GM13977 (cell line): ENCODE data around the gene SLC5A5.

Source experiments
- DNase-seq: peaks from one replicate; pipeline ENCODE4 v3.0.0; 2012; ENCODE audit warnings: low spot score
- CTCF ChIP-seq: IDR thresholded peaks from 2 replicates; pipeline ENCODE4 v1.5.1; 2012; ENCODE audit warnings: mild to moderate bottlenecking, control low read depth; ENCODE audit not compliant: insufficient read depth; ENCODE audit errors: extremely low read depth, missing control alignments
- in situ Hi-C: fragments of 300-500 bp; cut with MboI; formaldehyde crosslinking; loops from one replicate; pipeline ENCODE4 v1.12.0; 2022; ENCODE audit warnings: low sequenced_read_pairs, low pct_unique_long_range_greater_than_20kb, mixed read lengths, inconsistent platforms; ENCODE audit not compliant: unreplicated experiment

Gene SLC5A5

GRCh38 chr19:17865364-17866311, 6.1 kb upstream of the SLC5A5 start:
- no peak for DNase-seq
- in situ Hi-C loops = loop anchor here (5.0 kb wide), 1 partner anchor 67 kb away; the partner anchor contains the start of gene CCDC124
- TF ChIP-seq CTCF = no peak

DNA sequence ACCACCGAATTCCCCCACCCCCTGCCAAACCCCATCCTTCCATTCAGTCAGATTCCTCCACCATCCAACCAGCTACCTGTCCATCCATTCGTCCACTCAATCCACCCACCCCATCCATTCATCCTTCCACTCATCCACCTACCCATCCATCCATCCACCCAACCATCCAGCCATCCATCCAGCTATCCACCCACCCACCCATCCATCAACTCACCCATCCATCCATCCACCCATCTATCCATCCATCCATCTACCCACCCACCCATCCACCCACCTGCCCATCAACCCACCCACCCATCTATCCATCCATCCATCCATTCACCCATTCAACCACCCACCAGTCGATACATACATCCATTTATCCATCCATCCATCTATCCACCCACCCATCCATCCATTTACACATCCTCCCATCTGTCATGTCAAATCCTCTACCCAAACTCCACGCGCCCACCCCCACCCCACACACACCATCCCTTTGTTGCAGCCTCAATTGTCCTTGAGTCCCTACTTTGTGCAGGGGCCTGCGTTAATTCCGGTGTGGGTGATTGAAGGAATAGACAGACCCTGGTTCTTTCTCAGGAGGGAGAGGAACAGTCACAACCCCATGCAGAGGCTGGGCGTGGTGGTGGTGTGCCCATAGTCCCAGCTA, 5.3 kb upstream of the SLC5A5 start:
- no peak for DNase-seq
- no peak for TF ChIP-seq CTCF
- in situ Hi-C loops = loop anchor here (5.0 kb wide), 1 partner anchor 66 kb away; the partner anchor contains the start of gene CCDC124

DNA sequence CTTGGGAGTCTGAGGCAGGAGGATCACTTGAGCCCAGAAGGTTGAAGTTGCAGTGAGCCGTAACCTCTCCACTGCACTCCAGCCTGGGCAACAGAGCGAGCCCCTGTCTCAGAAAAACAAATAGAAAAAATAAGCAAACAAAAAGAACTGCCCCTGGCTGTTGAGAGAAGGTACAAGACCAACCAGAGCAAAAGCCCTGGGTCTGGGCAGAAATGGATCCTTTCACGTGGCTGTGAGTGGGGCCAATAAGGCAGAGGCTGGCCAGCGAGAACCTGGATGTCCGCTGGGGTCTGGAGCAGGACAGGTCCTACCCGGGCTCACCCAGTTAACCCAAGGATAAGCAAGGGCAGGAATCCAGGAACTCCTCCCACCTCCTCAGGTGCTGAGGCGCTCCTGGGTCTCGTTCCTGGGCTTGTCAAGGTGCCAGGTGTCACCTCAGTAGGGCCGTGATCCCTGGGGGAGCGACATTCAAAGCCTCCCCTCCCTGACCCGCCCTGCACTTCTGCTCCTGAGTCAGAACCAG, 4.7 kb upstream of the SLC5A5 start:
- in situ Hi-C loops = loop anchor here (5.0 kb wide), 1 partner anchor 65 kb away; the partner anchor contains the start of gene CCDC124
- TF ChIP-seq CTCF = no peak
- DNase-seq = no peak

DNA sequence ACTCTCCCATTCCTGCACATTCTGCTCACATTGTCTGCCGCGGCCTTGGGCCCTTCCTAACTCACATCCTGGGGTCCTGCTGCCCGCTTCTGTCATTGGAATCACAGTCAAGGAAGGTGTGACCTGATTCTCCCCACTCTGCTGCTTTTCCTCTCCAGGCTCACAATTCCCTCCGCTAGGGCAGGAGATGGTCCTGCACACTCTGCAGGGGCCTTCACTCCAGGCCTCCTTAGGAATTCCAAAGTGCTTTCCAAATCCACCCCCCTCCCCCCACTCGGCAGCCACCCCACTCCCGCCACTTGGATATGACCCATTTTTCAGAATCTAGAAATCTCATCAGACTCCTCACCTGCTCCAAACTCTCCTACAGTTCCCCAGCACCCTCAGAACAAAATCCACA, 3.1 kb upstream of the SLC5A5 start:
- in situ Hi-C loops = loop anchor here (5.0 kb wide), 1 partner anchor 64 kb away; the partner anchor contains the start of gene CCDC124
- DNase-seq = no peak
- TF ChIP-seq CTCF = no peak

DNA sequence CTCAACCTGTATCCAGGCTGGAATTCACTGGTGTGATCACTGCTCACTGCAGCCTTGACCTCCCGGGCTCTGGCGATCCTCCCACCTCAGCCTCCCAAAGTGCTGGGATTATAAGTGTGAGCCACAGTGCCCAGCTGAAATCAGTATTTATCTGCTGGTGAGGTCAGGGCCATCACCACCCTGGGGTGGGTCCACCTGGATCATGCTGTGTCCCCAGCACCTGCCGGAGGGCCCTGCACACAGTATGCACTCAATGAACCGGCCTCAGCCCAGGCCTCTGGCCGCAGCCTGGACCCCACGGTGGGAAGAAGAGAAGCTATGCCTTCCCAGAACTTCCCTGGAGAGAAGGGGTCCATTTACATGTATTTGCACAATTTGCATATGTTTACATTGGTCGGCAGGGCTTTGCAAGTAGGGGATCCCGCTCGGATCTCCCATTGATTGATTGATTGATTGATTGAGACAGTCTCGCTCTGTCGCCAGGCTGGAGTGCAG, 2.6 kb upstream of the SLC5A5 start:
- no peak for DNase-seq
- in situ Hi-C loops = loop anchor here (5.0 kb wide), 1 partner anchor 63 kb away; the partner anchor contains the start of gene CCDC124
- no peak for TF ChIP-seq CTCF

GRCh38 chr19:17871032-17871877, 490 bp upstream of the SLC5A5 start:
- in situ Hi-C loops = no loop called here
- no peak for DNase-seq
- no peak for TF ChIP-seq CTCF
